ENCODE measurements around the gene CFAP107. TPM values are rescaled to one million over a fixed set of nuclear protein-coding genes. Genes with fewer than 3 reads are reported as not detected.

The CFAP107 gene
- polyA plus RNA-seq, 1 donor from 2014 or later, result not detected

DNA sequence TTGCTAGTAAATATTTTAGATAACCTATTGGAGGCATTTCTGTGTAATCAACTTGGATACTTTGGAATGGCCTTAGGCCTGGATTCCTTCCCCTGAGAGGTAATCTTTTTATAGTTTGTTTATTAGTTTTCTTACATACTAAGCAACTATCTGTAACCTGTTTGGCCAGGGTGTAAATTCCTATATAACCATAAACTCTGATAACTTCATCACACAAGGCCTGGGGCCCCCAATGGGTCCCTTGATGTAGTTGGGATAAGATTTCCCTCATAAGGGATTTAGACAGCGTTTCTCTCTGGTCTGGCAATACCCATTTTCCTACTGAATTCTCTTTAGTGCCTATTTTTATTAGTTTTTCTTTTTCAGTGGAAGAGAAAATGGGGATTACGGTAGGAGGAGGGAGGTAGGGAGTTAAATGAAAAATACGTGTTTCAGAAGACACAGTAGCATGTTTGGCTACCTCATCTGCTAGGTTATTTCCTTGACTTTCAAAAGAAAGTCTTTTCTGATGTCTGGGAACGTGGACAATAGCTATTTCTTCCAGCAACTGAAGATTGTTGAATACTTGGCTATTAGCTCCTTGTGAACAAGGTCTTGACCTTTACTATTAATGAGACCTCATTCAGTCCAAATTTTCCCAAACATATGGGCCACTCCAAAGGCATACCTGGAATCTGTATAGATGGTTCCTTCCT, 37.5 kb upstream of the CFAP107 start:
- Histone ChIP-seq H3K27ac (ENCODE audit: low read length) (no peak overlapping the region), H3K79me2 (replicated peaks; ENCODE audit: insufficient read depth, low read length) (no peaks in the 10 kb centered on the region), H3K4me3 (ENCODE audit: low read length) (no peak overlapping the region), H3K4me2 (ENCODE audit: low read length) (no peak overlapping the region), H3K9me2 (ENCODE audit: insufficient read depth, low read length) (no peaks in the 10 kb centered on the region), H3K36me3 (ENCODE audit: insufficient read depth, low read length) (no peaks in the 10 kb centered on the region), H4K20me1 (ENCODE audit: insufficient read depth) (no peaks in the 10 kb centered on the region), H3K9ac (ENCODE audit: low read length) (no peak overlapping the region), H2AFZ (ENCODE audit: low read depth, low read length) (no peak overlapping the region), H3K27me3 (ENCODE audit: insufficient read depth, low read depth, low read length) (no peaks in the 10 kb centered on the region), H3F3A (ENCODE audit: insufficient read depth, low read length, poor library complexity, severe bottlenecking) (no peaks in the 10 kb centered on the region), H3K9me3 (ENCODE audit: low read length) (no peaks in the 10 kb centered on the region)
- TF ChIP-seq EZH2 (IDR thresholded peaks at IDR 0.05; ENCODE audit: borderline replicate concordance, insufficient read depth, low read length, poor library complexity, severe bottlenecking), result no peak
- TF ChIP-seq, protein P1, sequence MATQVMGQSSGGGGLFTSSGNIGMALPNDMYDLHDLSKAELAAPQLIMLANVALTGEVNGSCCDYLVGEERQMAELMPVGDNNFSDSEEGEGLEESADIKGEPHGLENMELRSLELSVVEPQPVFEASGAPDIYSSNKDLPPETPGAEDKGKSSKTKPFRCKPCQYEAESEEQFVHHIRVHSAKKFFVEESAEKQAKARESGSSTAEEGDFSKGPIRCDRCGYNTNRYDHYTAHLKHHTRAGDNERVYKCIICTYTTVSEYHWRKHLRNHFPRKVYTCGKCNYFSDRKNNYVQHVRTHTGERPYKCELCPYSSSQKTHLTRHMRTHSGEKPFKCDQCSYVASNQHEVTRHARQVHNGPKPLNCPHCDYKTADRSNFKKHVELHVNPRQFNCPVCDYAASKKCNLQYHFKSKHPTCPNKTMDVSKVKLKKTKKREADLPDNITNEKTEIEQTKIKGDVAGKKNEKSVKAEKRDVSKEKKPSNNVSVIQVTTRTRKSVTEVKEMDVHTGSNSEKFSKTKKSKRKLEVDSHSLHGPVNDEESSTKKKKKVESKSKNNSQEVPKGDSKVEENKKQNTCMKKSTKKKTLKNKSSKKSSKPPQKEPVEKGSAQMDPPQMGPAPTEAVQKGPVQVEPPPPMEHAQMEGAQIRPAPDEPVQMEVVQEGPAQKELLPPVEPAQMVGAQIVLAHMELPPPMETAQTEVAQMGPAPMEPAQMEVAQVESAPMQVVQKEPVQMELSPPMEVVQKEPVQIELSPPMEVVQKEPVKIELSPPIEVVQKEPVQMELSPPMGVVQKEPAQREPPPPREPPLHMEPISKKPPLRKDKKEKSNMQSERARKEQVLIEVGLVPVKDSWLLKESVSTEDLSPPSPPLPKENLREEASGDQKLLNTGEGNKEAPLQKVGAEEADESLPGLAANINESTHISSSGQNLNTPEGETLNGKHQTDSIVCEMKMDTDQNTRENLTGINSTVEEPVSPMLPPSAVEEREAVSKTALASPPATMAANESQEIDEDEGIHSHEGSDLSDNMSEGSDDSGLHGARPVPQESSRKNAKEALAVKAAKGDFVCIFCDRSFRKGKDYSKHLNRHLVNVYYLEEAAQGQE (IDR thresholded peaks at IDR 0.05; ENCODE audit: borderline replicate concordance), result no peak
- no peak for TF ChIP-seq MXI1 (conservative IDR thresholded peaks at IDR 0.05; ENCODE audit: poor library complexity, severe bottlenecking)
- TF ChIP-seq POLR2AphosphoS5 (IDR thresholded peaks at IDR 0.05), result no peak
- TF ChIP-seq RAD21 (conservative IDR thresholded peaks at IDR 0.05), result no peak
- TF ChIP-seq EP300 (conservative IDR thresholded peaks at IDR 0.05; ENCODE audit: poor library complexity, severe bottlenecking), result no peak
- TF ChIP-seq, protein P2, sequence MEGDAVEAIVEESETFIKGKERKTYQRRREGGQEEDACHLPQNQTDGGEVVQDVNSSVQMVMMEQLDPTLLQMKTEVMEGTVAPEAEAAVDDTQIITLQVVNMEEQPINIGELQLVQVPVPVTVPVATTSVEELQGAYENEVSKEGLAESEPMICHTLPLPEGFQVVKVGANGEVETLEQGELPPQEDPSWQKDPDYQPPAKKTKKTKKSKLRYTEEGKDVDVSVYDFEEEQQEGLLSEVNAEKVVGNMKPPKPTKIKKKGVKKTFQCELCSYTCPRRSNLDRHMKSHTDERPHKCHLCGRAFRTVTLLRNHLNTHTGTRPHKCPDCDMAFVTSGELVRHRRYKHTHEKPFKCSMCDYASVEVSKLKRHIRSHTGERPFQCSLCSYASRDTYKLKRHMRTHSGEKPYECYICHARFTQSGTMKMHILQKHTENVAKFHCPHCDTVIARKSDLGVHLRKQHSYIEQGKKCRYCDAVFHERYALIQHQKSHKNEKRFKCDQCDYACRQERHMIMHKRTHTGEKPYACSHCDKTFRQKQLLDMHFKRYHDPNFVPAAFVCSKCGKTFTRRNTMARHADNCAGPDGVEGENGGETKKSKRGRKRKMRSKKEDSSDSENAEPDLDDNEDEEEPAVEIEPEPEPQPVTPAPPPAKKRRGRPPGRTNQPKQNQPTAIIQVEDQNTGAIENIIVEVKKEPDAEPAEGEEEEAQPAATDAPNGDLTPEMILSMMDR (IDR thresholded peaks at IDR 0.05; ENCODE audit: poor library complexity, severe bottlenecking), result no peak
- no peak for TF ChIP-seq SMC3 (conservative IDR thresholded peaks at IDR 0.05; ENCODE audit: poor library complexity)

DNA sequence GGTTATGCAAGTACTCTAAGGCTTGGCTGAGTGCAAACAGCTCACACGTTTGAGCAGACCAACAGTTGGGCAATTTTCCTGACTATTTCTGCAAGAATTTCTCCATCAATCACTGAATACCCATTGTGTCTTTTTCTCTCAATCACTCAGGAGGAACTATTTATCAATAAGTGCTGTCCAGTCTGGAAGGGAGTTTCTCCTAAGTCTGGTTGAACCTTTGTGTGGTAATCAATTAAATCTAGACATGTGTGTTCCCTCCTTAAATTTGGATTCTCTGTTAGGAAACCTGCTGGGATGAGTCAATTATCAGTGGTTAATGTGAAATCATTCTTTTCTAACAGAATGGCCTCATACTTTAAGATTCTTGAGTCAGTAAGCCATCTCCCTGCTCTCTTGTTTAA, 36.9 kb upstream of the CFAP107 start:
- H3K9me3 ChIP-seq (ENCODE audit: low read length), result no peaks in the 10 kb centered on the region
- no peak overlapping the region for H3K4me3 ChIP-seq (ENCODE audit: low read length)
- no peaks in the 10 kb centered on the region for H3K9me2 ChIP-seq (ENCODE audit: insufficient read depth, low read length)
- no peak overlapping the region for H2AFZ ChIP-seq (ENCODE audit: low read depth, low read length)
- TF ChIP-seq POLR2AphosphoS5 (IDR thresholded peaks at IDR 0.05) (no peak), EP300 (conservative IDR thresholded peaks at IDR 0.05; ENCODE audit: poor library complexity, severe bottlenecking) (no peak), MXI1 (conservative IDR thresholded peaks at IDR 0.05; ENCODE audit: poor library complexity, severe bottlenecking) (no peak), TAF1 (IDR thresholded peaks at IDR 0.05; ENCODE audit: low read depth) (no peak), RAD21 (conservative IDR thresholded peaks at IDR 0.05) (no peak), EZH2 (IDR thresholded peaks at IDR 0.05; ENCODE audit: borderline replicate concordance, insufficient read depth, low read length, poor library complexity, severe bottlenecking) (no peak), SMC3 (conservative IDR thresholded peaks at IDR 0.05; ENCODE audit: poor library complexity) (no peak)
- TF ChIP-seq, protein P1 (IDR thresholded peaks at IDR 0.05; ENCODE audit: borderline replicate concordance), result no peak
- TF ChIP-seq, protein P2 (IDR thresholded peaks at IDR 0.05; ENCODE audit: poor library complexity, severe bottlenecking), result no peak
- H3K79me2 ChIP-seq (replicated peaks; ENCODE audit: insufficient read depth, low read length), result no peaks in the 10 kb centered on the region
- H3K4me2 ChIP-seq (ENCODE audit: low read length), result no peak overlapping the region
- no peak overlapping the region for H3K27ac ChIP-seq (ENCODE audit: low read length)
- H3K9ac ChIP-seq (ENCODE audit: low read length), result no peak overlapping the region
- no peaks in the 10 kb centered on the region for H3K36me3 ChIP-seq (ENCODE audit: insufficient read depth, low read length)
- H4K20me1 ChIP-seq (ENCODE audit: insufficient read depth), result no peaks in the 10 kb centered on the region
- H3K27me3 ChIP-seq (ENCODE audit: insufficient read depth, low read depth, low read length), result no peaks in the 10 kb centered on the region
- H3F3A ChIP-seq (ENCODE audit: insufficient read depth, low read length, poor library complexity, severe bottlenecking), result no peaks in the 10 kb centered on the region

Measured in neural cell (in vitro differentiated cells).